CD4-positive, alpha-beta T cell treated with Interleukin-6 at 100 ng/mL for 8 hours (primary cell): Measurements from ENCODE around the gene HINT3.
"Not testable (repeated sequence)": the region's sequence is repeated elsewhere in the genome, so short reads cannot be mapped to it uniquely, and the experiment has no call there.

Experiments used
- DNase-seq: peaks from one replicate; pipeline ENCODE4 v3.0.0-alpha.2; 2020; ENCODE audit warnings: mixed read lengths, low spot score

The HINT3 gene

GRCh38 chr6:126002755-126003679 is 46.4 kb downstream of the HINT3 start:
- DNase-seq: no peak

- DNase-seq: no peak
Measured at GRCh38 chr6:126007800-126008199, 51.2 kb downstream of the HINT3 start.

GRCh38 chr6:126010040-126010439 is 53.5 kb downstream of the HINT3 start:
- DNase-seq: no peak

GRCh38 chr6:126015863-126016262 is 59.3 kb downstream of the HINT3 start:
- DNase-seq: no peak

- no peak for DNase-seq
Measured at GRCh38 chr6:126016591-126016990, 60.0 kb downstream of the HINT3 start.

GRCh38 chr6:126017668-126018067 is 61.1 kb downstream of the HINT3 start:
- DNase-seq: no peak

GRCh38 chr6:126020305-126021050 is 63.9 kb downstream of the HINT3 start:
- DNase-seq: no peak

- not testable (repeated sequence) for DNase-seq
Measured at GRCh38 chr6:126023474-126023873, 66.9 kb downstream of the HINT3 start.

- no peak for DNase-seq
Measured at GRCh38 chr6:126026001-126026400, 69.4 kb downstream of the HINT3 start.

- DNase-seq: no peak
Measured at GRCh38 chr6:126027601-126028000, 71.0 kb downstream of the HINT3 start.
